CD4-positive, alpha-beta T cell (primary cell): Measurements from ENCODE around the gene KRTAP25-1. TPM values are rescaled to one million over a fixed set of nuclear protein-coding genes. Genes with fewer than 3 reads are reported as not detected.

Source experiments
- ATAC-seq: fragments of 200-7000 bp; cut with Tn5 transposase; one replicate; pipeline ENCODE4 v1.10.0; 2022; ENCODE audit warnings: mild to moderate bottlenecking; ENCODE audit not compliant: poor library complexity
- CTCF ChIA-PET: fragments of 350-600 bp; sonication (Branson Sonifier 250); formaldehyde crosslinking; loops from one replicate; lab custom pipeline; 2021; ENCODE audit warnings: antibody characterized with exemption, inconsistent platforms; lab: Charles Lee
- POLR2A ChIA-PET: fragments of 350-600 bp; sonication (Branson Sonifier 250); formaldehyde crosslinking; loops from one replicate; lab custom pipeline; 2021; ENCODE audit warnings: antibody characterized with exemption, inconsistent platforms; lab: Charles Lee
- DNase-seq, 14 experiments: peaks; one replicate each; pipeline ENCODE4 v3.0.0-alpha.2; 2013 to 2020; ENCODE audit warnings: mixed read lengths in 2 of 14
- H3K27ac ChIP-seq, 2 donors: one replicate each; pipeline versions ENCODE4 v1.5.1 to v1.7.0; 2013; ENCODE audit warnings: low read length in 2 of 2, low read depth in 1 of 2, mild to moderate bottlenecking in 1 of 2
- H3K27me3 ChIP-seq, 2 experiments: 1 replicate in 1 of 2; 2 replicates in 1 of 2; pipeline versions ENCODE4 v1.6.1 to v1.7.0; 2013; ENCODE audit warnings: low read length in 2 of 2, control low read depth in 1 of 2, mild to moderate bottlenecking in 1 of 2, moderate library complexity in 1 of 2; ENCODE audit not compliant: insufficient read depth in 2 of 2, control insufficient read depth in 1 of 2
- H3K36me3 ChIP-seq: one replicate; pipeline ENCODE4 v1.6.1; 2013; ENCODE audit warnings: low read length, control low read depth; ENCODE audit not compliant: insufficient read depth
- H3K4me1 ChIP-seq: one replicate; pipeline ENCODE4 v1.6.1; 2013; ENCODE audit warnings: low read length, control low read depth; ENCODE audit not compliant: insufficient read depth
- H3K4me3 ChIP-seq: one replicate; pipeline ENCODE4 v1.5.1; 2013; ENCODE audit warnings: mild to moderate bottlenecking, low read length, moderate library complexity
- H3K9me3 ChIP-seq, 2 experiments: 1 replicate in 1 of 2; 2 replicates in 1 of 2; pipeline versions ENCODE4 v1.6.1 to v1.7.0; 2013; ENCODE audit warnings: low read length in 2 of 2, mild to moderate bottlenecking in 2 of 2, control low read depth in 1 of 2, moderate library complexity in 1 of 2; ENCODE audit not compliant: control insufficient read depth in 1 of 2, insufficient read depth in 1 of 2
- H3K27ac Mint-ChIP-seq: one replicate; pipeline ENCODE4 v1.8.0; 2020; ENCODE audit warnings: mixed read lengths
- H3K27me3 Mint-ChIP-seq: one replicate; pipeline ENCODE4 v1.8.0; 2021; ENCODE audit warnings: mixed read lengths
- H3K36me3 Mint-ChIP-seq: one replicate; pipeline ENCODE4 v1.8.0; 2021; ENCODE audit warnings: low read depth, mixed read lengths
- H3K4me1 Mint-ChIP-seq: one replicate; pipeline ENCODE4 v1.8.0; 2021; ENCODE audit warnings: low read depth, mixed read lengths
- H3K4me3 Mint-ChIP-seq: one replicate; pipeline ENCODE4 v1.8.0; 2020; ENCODE audit warnings: mild to moderate bottlenecking, mixed read lengths
- H3K9me3 Mint-ChIP-seq: one replicate; pipeline ENCODE4 v1.8.0; 2020; ENCODE audit warnings: mixed read lengths
- intact Hi-C, 2 experiments: fragments of 100-400 bp; cut with DNase I in 1 of 2; cut with micrococcal nuclease in 1 of 2; formaldehyde crosslinking; loops; one replicate each; pipeline versions ENCODE4 v1.15.1 to v1.9.0; 2023 to 2025; cut with DNase I, micrococcal nuclease
- total RNA-seq, 174 experiments: library from RNA in 2 of 174; stranded (reverse) in 2 of 174; gene quantifications; one replicate each; pipeline ENCODE4 v1.2.3 and lab custom pipeline; 2021 to 2026
- TF ChIP-seq, protein P1 (sequence below): fragments of 200-600 bp; IDR thresholded peaks from one replicate; pipeline ENCODE4 v1.8.0; 2022; ENCODE audit warnings: antibody characterized with exemption, mild to moderate bottlenecking

The KRTAP25-1 gene
- total RNA-seq, 2 experiments from 2014 or later, result not detected

DNA sequence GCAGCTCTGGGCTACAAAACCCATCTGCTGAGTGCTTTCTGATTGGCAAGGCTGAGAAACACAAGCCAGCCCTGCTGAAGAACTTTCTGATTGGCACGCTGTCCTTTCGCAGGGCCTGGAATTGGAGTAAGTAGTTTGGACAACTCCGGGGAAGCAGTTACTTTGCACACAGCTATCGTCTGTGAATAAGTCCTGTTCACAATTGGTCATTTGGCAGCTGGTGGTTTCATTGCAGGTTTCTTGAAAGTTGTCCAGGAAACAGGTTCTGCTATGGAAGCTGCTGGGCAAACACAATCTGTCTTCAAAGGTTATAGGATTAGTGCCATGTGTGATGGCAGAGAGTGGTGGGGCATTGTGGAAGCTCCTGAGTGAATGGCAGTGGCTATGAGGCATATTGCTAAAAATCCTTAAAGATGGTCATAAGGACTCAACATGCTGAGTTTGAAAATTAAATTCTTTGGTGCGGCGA, 48.0 kb upstream of the KRTAP25-1 start, which contains the start of gene KRTAP27-1:
TSS of gene KRTAP27-1 (minus strand) at position 419 of the 469 bp plus-strand sequence. CDS start at position 393, 26 bp downstream.
- H3K4me1 Mint-ChIP-seq, result no peaks in the 10 kb centered on the region
- ChIA-PET CTCF (no interaction called here), POLR2A (no interaction called here)
- Histone ChIP-seq H3K4me1 (no peaks in the 10 kb centered on the region), H3K9me3 (no peaks in the 10 kb centered on the region), H3K27me3 (no peaks in the 10 kb centered on the region), H3K36me3 (no peaks in the 10 kb centered on the region), H3K4me3 (no peak within 1 kb of the TSS), H3K27ac (no peak within 1 kb of the TSS)
- H3K4me3 Mint-ChIP-seq, result no peak within 1 kb of the TSS
- H3K36me3 Mint-ChIP-seq, result no peaks in the 10 kb centered on the region
- ATAC-seq (no peak), DNase-seq (no peak)
- H3K9me3 Mint-ChIP-seq, result no peaks in the 10 kb centered on the region
- H3K27ac Mint-ChIP-seq, result no peak within 1 kb of the TSS
- peaks cover 5% of the 10 kb centered on the region for H3K27me3 Mint-ChIP-seq
- TF ChIP-seq, protein P1, sequence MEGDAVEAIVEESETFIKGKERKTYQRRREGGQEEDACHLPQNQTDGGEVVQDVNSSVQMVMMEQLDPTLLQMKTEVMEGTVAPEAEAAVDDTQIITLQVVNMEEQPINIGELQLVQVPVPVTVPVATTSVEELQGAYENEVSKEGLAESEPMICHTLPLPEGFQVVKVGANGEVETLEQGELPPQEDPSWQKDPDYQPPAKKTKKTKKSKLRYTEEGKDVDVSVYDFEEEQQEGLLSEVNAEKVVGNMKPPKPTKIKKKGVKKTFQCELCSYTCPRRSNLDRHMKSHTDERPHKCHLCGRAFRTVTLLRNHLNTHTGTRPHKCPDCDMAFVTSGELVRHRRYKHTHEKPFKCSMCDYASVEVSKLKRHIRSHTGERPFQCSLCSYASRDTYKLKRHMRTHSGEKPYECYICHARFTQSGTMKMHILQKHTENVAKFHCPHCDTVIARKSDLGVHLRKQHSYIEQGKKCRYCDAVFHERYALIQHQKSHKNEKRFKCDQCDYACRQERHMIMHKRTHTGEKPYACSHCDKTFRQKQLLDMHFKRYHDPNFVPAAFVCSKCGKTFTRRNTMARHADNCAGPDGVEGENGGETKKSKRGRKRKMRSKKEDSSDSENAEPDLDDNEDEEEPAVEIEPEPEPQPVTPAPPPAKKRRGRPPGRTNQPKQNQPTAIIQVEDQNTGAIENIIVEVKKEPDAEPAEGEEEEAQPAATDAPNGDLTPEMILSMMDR, result no peak
- intact Hi-C loops, result no loop called here

DNA sequence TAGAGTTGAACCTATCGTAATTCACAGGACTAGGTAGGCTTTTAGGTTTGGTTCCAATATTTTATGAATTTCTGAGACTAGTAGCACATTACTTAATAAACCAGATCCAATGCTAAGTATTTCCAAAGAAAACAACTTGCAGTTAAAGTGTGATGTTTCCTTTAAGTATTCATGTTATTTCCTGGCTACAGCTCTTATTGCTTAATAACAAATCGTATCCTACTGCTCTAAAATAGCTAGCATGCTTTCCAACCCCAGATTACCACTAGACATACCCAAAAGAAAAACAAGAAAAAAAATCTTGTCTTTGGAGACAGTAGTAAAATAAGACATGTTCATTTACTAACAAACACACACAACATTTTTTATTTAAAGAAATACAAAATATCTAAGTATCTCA, 47.3 kb upstream of the KRTAP25-1 start:
- no peaks in the 10 kb centered on the region for H3K9me3 ChIP-seq
- no peak overlapping the region for H3K4me3 Mint-ChIP-seq
- H3K36me3 Mint-ChIP-seq, result no peaks in the 10 kb centered on the region
- TF ChIP-seq, protein P1, result no peak
- no peaks in the 10 kb centered on the region for H3K4me1 Mint-ChIP-seq
- intact Hi-C loops, result no loop called here
- DNase-seq, result no peak
- H3K4me1 ChIP-seq, result no peaks in the 10 kb centered on the region
- no peak overlapping the region for H3K4me3 ChIP-seq
- POLR2A ChIA-PET, result no interaction called here
- no peak overlapping the region for H3K27ac Mint-ChIP-seq
- H3K27ac ChIP-seq, result no peak overlapping the region
- CTCF ChIA-PET, result no interaction called here
- H3K27me3 Mint-ChIP-seq, result no peaks in the 10 kb centered on the region
- H3K9me3 Mint-ChIP-seq, result no peaks in the 10 kb centered on the region
- no peaks in the 10 kb centered on the region for H3K36me3 ChIP-seq
- no peak for ATAC-seq
- H3K27me3 ChIP-seq, result no peaks in the 10 kb centered on the region

DNA sequence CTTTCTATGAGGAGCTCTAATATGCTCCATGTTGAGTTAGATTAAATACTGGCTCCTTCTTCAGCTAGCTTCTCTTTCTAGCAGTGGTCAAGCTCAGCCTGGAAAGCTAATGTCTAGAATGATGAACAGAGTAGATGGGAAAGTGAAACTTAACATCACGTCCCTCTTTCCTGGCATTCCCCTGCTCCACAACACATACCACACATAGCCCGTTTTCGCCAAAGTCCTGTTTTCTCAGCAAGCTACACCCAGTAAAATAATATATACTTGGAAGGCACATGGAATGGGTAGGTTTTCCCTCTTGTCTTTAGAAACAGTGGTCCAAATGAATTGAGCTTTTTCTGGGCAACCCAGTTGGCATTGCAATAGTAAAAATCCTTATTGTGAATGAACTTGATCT, 44.4 kb upstream of the KRTAP25-1 start:
- no peaks in the 10 kb centered on the region for H3K27me3 ChIP-seq
- Mint-ChIP-seq H3K4me3 (no peak overlapping the region), H3K27ac (no peak overlapping the region), H3K36me3 (no peaks in the 10 kb centered on the region), H3K9me3 (no peaks in the 10 kb centered on the region), H3K4me1 (no peaks in the 10 kb centered on the region), H3K27me3 (no peaks in the 10 kb centered on the region)
- intact Hi-C loops, result no loop called here
- no peak overlapping the region for H3K27ac ChIP-seq
- no peaks in the 10 kb centered on the region for H3K36me3 ChIP-seq
- TF ChIP-seq, protein P1, result no peak
- no peak overlapping the region for H3K4me3 ChIP-seq
- no peaks in the 10 kb centered on the region for H3K9me3 ChIP-seq
- ATAC-seq, result no peak
- no peak for DNase-seq
- POLR2A ChIA-PET, result no interaction called here
- CTCF ChIA-PET, result no interaction called here
- no peaks in the 10 kb centered on the region for H3K4me1 ChIP-seq
